ENCODE data around the gene SORCS2.

Gene SORCS2

GRCh38 chr4:7366180-7366945 is 174.0 kb downstream of the SORCS2 start:
- no peaks in the 10 kb centered on the region for H3K36me3 ChIP-seq (ENCODE audit: control insufficient read depth in 2 of 2, insufficient read depth in 1 of 2, low read length in 2 of 2)
- no peak for TF ChIP-seq ZNF449 (tag by site-specific recombination; IDR thresholded peaks at IDR 0.05)
- TF ChIP-seq IKZF3 (tag by site-specific recombination; IDR thresholded peaks at IDR 0.05), result no peak
- TF ChIP-seq ZNF133 (tag by site-specific recombination; IDR thresholded peaks at IDR 0.05), result no peak
- TF ChIP-seq OSR2 (tag by site-specific recombination; IDR thresholded peaks at IDR 0.05), result no peak
- no peak for TF ChIP-seq MEIS1 (CRISPR knock-in tag; IDR thresholded peaks at IDR 0.05; ENCODE audit: borderline replicate concordance)
- TF ChIP-seq, protein P1, sequence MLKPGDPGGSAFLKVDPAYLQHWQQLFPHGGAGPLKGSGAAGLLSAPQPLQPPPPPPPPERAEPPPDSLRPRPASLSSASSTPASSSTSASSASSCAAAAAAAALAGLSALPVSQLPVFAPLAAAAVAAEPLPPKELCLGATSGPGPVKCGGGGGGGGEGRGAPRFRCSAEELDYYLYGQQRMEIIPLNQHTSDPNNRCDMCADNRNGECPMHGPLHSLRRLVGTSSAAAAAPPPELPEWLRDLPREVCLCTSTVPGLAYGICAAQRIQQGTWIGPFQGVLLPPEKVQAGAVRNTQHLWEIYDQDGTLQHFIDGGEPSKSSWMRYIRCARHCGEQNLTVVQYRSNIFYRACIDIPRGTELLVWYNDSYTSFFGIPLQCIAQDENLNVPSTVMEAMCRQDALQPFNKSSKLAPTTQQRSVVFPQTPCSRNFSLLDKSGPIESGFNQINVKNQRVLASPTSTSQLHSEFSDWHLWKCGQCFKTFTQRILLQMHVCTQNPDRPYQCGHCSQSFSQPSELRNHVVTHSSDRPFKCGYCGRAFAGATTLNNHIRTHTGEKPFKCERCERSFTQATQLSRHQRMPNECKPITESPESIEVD (tag by site-specific recombination; IDR thresholded peaks at IDR 0.05), result no peak
- ChIA-PET POLR2A (no interaction called here), CTCF (interaction anchor here (0.7 kb wide), 1 partner anchor 323 kb away, joined by 3 read pairs; the partner anchor contains the start of gene TADA2B)
- H3K9me3 ChIP-seq (ENCODE audit: control insufficient read depth, insufficient read depth, low read depth, low read length), result no peaks in the 10 kb centered on the region
- H3K4me3 ChIP-seq (ENCODE audit: low read depth, low read length), result no peak overlapping the region
- no peaks in the 10 kb centered on the region for H3K4me1 ChIP-seq (ENCODE audit: control insufficient read depth, insufficient read depth, low read length)
- H3K27ac ChIP-seq (ENCODE audit: extremely low read depth, low read depth, low read length), result no peak overlapping the region

- no peak overlapping the region for H3K4me3 ChIP-seq (ENCODE audit: low read depth, low read length)
- POLR2A ChIA-PET, result no interaction called here
- H3K36me3 ChIP-seq (ENCODE audit: control insufficient read depth in 2 of 2, insufficient read depth in 1 of 2, low read length in 2 of 2), result no peaks in the 10 kb centered on the region
- no peak overlapping the region for H3K27ac ChIP-seq (ENCODE audit: extremely low read depth, low read depth, low read length)
- H3K4me1 ChIP-seq (ENCODE audit: control insufficient read depth, insufficient read depth, low read length), result no peaks in the 10 kb centered on the region
- no peaks in the 10 kb centered on the region for H3K9me3 ChIP-seq (ENCODE audit: control insufficient read depth, insufficient read depth, low read depth, low read length)
- CTCF ChIA-PET, result no interaction called here
- TF ChIP-seq, protein P2, sequence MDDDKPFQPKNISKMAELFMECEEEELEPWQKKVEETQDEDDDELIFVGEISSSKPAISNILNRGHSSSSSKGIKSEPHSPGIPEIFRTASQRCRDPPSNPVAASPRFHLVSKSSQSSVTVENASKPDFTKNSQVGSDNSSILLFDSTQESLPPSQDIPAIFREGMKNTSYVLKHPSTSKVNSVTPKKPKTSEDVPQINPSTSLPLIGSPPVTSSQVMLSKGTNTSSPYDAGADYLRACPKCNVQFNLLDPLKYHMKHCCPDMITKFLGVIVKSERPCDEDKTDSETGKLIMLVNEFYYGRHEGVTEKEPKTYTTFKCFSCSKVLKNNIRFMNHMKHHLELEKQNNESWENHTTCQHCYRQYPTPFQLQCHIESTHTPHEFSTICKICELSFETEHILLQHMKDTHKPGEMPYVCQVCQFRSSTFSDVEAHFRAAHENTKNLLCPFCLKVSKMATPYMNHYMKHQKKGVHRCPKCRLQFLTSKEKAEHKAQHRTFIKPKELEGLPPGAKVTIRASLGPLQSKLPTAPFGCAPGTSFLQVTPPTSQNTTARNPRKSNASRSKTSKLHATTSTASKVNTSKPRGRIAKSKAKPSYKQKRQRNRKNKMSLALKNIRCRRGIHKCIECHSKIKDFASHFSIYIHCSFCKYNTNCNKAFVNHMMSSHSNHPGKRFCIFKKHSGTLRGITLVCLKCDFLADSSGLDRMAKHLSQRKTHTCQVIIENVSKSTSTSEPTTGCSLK (tag by site-specific recombination; IDR thresholded peaks at IDR 0.05), result no peak
- TF ChIP-seq ZNF560 (tag by site-specific recombination; IDR thresholded peaks at IDR 0.05; ENCODE audit: borderline replicate concordance), result no peak
- no peak for TF ChIP-seq ZNF292 (tag by site-specific recombination; IDR thresholded peaks at IDR 0.05; ENCODE audit: borderline replicate concordance, low read depth)
- no peak for TF ChIP-seq ZNF157 (tag by site-specific recombination; IDR thresholded peaks at IDR 0.05)
- no peak for TF ChIP-seq ATF2 (tag by site-specific recombination; IDR thresholded peaks at IDR 0.05; ENCODE audit: low read depth)
- no peak for TF ChIP-seq KLF1 (tag by site-specific recombination; IDR thresholded peaks at IDR 0.05)
- no peak for TF ChIP-seq ZNF571 (tag by site-specific recombination; IDR thresholded peaks at IDR 0.05)
- no peak for TF ChIP-seq BCL6B (tag by site-specific recombination; IDR thresholded peaks at IDR 0.05)
- no peak for TF ChIP-seq ZNF548 (tag by site-specific recombination; IDR thresholded peaks at IDR 0.05)
- no peak for TF ChIP-seq ZNF155 (tag by site-specific recombination; IDR thresholded peaks at IDR 0.05)
- no peak for TF ChIP-seq CTCF (tag by site-specific recombination; IDR thresholded peaks at IDR 0.05)
- TF ChIP-seq ZNF585B (tag by site-specific recombination; IDR thresholded peaks at IDR 0.05), result no peak
- TF ChIP-seq ZNF596 (tag by site-specific recombination; IDR thresholded peaks at IDR 0.05), result no peak
- no peak for TF ChIP-seq YY2 (tag by site-specific recombination; IDR thresholded peaks at IDR 0.05)
- TF ChIP-seq ZNF768 (tag by site-specific recombination; IDR thresholded peaks at IDR 0.05), result no peak
- TF ChIP-seq GLIS1 (tag by site-specific recombination; IDR thresholded peaks at IDR 0.05), result no peak
- no peak for TF ChIP-seq ZNF449 (tag by site-specific recombination; IDR thresholded peaks at IDR 0.05)
- TF ChIP-seq IKZF3 (tag by site-specific recombination; IDR thresholded peaks at IDR 0.05), result no peak
Measured at GRCh38 chr4:7366954-7367353, 174.6 kb downstream of the SORCS2 start.

All from HEK293 (cell line).